ENCODE data around the gene FAM170B.

The FAM170B gene

DNA sequence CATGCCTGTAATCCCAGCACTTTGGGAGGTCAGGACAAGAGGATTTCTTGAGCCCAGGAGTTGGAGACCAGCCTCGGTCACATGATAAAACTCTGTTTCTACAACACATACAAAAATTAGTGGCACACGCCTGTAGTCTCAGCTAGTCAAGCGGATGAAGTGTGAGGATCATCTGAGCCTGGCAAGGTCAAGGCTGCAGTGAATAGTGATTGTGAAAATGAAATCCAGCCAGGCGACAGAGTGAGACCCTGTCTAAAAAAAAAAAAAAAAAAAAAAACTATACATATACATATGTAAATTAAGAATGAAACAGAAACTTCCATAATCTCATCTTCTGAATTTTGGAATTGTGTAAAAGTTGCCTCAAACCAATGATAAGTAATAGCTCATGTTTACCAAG lies 18.2 kb upstream of the FAM170B start:
- no peaks in the 10 kb centered on the region for H3K4me1 ChIP-seq (ENCODE audit: control insufficient read depth, insufficient read depth, low read length)
- no peaks in the 10 kb centered on the region for H3K36me3 ChIP-seq (ENCODE audit: control insufficient read depth in 2 of 2, insufficient read depth in 1 of 2, low read length in 2 of 2)
- TF ChIP-seq ZNF169 (tag by site-specific recombination; IDR thresholded peaks at IDR 0.05) (no peak), ZNF501 (tag by site-specific recombination; IDR thresholded peaks at IDR 0.05) (no peak), KLF9 (tag by site-specific recombination; IDR thresholded peaks at IDR 0.05; ENCODE audit: low read depth) (no peak), ZNF704 (tag by site-specific recombination; IDR thresholded peaks at IDR 0.05) (no peak), ZNF701 (tag by site-specific recombination; IDR thresholded peaks at IDR 0.05) (no peak), KLF1 (tag by site-specific recombination; IDR thresholded peaks at IDR 0.05) (no peak), KLF16 (tag by site-specific recombination; IDR thresholded peaks at IDR 0.05) (no peak), ZSCAN16 (tag by site-specific recombination; IDR thresholded peaks at IDR 0.05) (no peak), ZNF791 (tag by site-specific recombination; IDR thresholded peaks at IDR 0.05) (no peak), ZFP41 (tag by site-specific recombination; IDR thresholded peaks at IDR 0.05; ENCODE audit: borderline replicate concordance) (no peak)
- ChIA-PET POLR2A (no interaction called here), CTCF (no interaction called here)
- H3K27ac ChIP-seq (ENCODE audit: extremely low read depth, low read depth, low read length), result no peak overlapping the region
- H3K9me3 ChIP-seq (ENCODE audit: control insufficient read depth, insufficient read depth, low read depth, low read length), result no peaks in the 10 kb centered on the region
- H3K4me3 ChIP-seq (ENCODE audit: low read depth, low read length), result no peak overlapping the region

DNA sequence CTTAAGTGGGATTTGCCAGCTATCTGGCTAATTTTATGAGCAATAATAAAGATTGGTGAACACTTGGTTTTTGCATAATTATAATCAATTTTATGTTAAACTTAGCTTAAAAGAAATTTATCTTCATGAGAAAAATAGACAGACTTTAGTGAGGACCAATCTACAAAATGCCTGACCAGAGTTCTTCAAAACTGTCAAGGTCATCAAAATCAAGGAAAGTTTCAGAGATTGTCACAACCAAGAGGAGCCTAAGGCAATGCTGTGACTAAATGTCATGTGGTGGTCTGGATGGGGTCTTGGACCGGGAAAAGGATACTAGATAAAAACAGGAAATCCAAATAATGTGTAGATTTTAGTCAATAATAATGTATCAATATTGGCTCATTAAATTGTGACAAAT lies 17.7 kb upstream of the FAM170B start:
- no peak overlapping the region for H3K27ac ChIP-seq (ENCODE audit: extremely low read depth, low read depth, low read length)
- ChIA-PET POLR2A (no interaction called here), CTCF (no interaction called here)
- H3K36me3 ChIP-seq (ENCODE audit: control insufficient read depth in 2 of 2, insufficient read depth in 1 of 2, low read length in 2 of 2), result no peaks in the 10 kb centered on the region
- TF ChIP-seq ZNF335 (tag by site-specific recombination; conservative IDR thresholded peaks at IDR 0.05) (no peak), ZSCAN16 (tag by site-specific recombination; IDR thresholded peaks at IDR 0.05) (no peak), PBX3 (CRISPR knock-in tag; IDR thresholded peaks at IDR 0.05) (no peak), YY2 (tag by site-specific recombination; IDR thresholded peaks at IDR 0.05) (no peak), ZNF155 (tag by site-specific recombination; IDR thresholded peaks at IDR 0.05) (no peak), ZNF175 (tag by site-specific recombination; IDR thresholded peaks at IDR 0.05) (no peak), ZNF768 (tag by site-specific recombination; IDR thresholded peaks at IDR 0.05) (no peak), SCRT2 (tag by site-specific recombination; IDR thresholded peaks at IDR 0.05) (no peak), ZNF391 (tag by site-specific recombination; IDR thresholded peaks at IDR 0.05; ENCODE audit: borderline replicate concordance, low read depth) (no peak), ZNF514 (tag by site-specific recombination; IDR thresholded peaks at IDR 0.05) (no peak), ZNF140 (tag by site-specific recombination; IDR thresholded peaks at IDR 0.05) (no peak), ZNF830 (tag by site-specific recombination; IDR thresholded peaks at IDR 0.05; ENCODE audit: low read depth) (no peak)
- TF ChIP-seq, protein P1, sequence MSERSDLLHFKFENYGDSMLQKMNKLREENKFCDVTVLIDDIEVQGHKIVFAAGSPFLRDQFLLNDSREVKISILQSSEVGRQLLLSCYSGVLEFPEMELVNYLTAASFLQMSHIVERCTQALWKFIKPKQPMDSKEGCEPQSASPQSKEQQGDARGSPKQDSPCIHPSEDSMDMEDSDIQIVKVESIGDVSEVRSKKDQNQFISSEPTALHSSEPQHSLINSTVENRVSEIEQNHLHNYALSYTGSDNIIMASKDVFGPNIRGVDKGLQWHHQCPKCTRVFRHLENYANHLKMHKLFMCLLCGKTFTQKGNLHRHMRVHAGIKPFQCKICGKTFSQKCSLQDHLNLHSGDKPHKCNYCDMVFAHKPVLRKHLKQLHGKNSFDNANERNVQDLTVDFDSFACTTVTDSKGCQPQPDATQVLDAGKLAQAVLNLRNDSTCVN (tag by site-specific recombination; optimal IDR thresholded peaks at IDR 0.05), result no peak
- TF ChIP-seq, protein P2, sequence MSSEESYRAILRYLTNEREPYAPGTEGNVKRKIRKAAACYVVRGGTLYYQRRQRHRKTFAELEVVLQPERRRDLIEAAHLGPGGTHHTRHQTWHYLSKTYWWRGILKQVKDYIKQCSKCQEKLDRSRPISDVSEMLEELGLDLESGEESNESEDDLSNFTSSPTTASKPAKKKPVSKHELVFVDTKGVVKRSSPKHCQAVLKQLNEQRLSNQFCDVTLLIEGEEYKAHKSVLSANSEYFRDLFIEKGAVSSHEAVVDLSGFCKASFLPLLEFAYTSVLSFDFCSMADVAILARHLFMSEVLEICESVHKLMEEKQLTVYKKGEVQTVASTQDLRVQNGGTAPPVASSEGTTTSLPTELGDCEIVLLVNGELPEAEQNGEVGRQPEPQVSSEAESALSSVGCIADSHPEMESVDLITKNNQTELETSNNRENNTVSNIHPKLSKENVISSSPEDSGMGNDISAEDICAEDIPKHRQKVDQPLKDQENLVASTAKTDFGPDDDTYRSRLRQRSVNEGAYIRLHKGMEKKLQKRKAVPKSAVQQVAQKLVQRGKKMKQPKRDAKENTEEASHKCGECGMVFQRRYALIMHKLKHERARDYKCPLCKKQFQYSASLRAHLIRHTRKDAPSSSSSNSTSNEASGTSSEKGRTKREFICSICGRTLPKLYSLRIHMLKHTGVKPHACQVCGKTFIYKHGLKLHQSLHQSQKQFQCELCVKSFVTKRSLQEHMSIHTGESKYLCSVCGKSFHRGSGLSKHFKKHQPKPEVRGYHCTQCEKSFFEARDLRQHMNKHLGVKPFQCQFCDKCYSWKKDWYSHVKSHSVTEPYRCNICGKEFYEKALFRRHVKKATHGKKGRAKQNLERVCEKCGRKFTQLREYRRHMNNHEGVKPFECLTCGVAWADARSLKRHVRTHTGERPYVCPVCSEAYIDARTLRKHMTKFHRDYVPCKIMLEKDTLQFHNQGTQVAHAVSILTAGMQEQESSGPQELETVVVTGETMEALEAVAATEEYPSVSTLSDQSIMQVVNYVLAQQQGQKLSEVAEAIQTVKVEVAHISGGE (tag by site-specific recombination; conservative IDR thresholded peaks at IDR 0.05; ENCODE audit: low read depth), result no peak
- H3K4me3 ChIP-seq (ENCODE audit: low read depth, low read length), result no peak overlapping the region
- no peaks in the 10 kb centered on the region for H3K4me1 ChIP-seq (ENCODE audit: control insufficient read depth, insufficient read depth, low read length)
- no peaks in the 10 kb centered on the region for H3K9me3 ChIP-seq (ENCODE audit: control insufficient read depth, insufficient read depth, low read depth, low read length)
